NT2/D1 (cell line): Measurements from ENCODE around the gene AQP9.

Experiments used
- DNase-seq: peaks from one replicate; pipeline ENCODE4 v3.0.0-alpha.2; 2011; ENCODE audit warnings: low read depth, low spot score
- H3K27me3 ChIP-seq: 2 replicates; pipeline ENCODE4 v1.6.0; 2011; ENCODE audit warnings: mild to moderate bottlenecking; ENCODE audit not compliant: insufficient read length, insufficient read depth
- H3K36me3 ChIP-seq: 2 replicates; pipeline ENCODE4 v1.6.1; 2011; ENCODE audit warnings: mild to moderate bottlenecking, low read length, mixed read lengths; ENCODE audit not compliant: insufficient read depth, insufficient read length
- H3K4me1 ChIP-seq: 2 replicates; pipeline ENCODE4 v1.5.1; 2011; ENCODE audit not compliant: insufficient read depth, insufficient read length
- H3K4me3 ChIP-seq: 2 replicates; pipeline ENCODE4 v1.5.1; 2011; ENCODE audit warnings: low read depth; ENCODE audit not compliant: insufficient read length
- H3K9ac ChIP-seq: 2 replicates; pipeline ENCODE4 v1.6.0; 2011; ENCODE audit warnings: low read depth; ENCODE audit not compliant: insufficient read length
- H3K9me3 ChIP-seq: 2 replicates; pipeline ENCODE4 v1.5.1; 2011; ENCODE audit warnings: mild to moderate bottlenecking, low read length; ENCODE audit not compliant: insufficient read depth
- SUZ12 ChIP-seq: IDR thresholded peaks from 2 replicates; pipeline ENCODE4 v1.6.1; 2011; ENCODE audit not compliant: insufficient read length, insufficient read depth; ENCODE audit errors: extremely low read depth
- YY1 ChIP-seq: IDR thresholded peaks from 2 replicates; pipeline ENCODE4 v1.6.1; 2011; ENCODE audit not compliant: insufficient read length, insufficient read depth
- ZNF274 ChIP-seq: IDR thresholded peaks from 2 replicates; pipeline ENCODE4 v1.6.1; 2011; ENCODE audit warnings: mild to moderate bottlenecking, low read depth, low read length

AQP9 gene

GRCh38 chr15:58167095-58167691, 29.0 kb downstream of the AQP9 start:
- no peak overlapping the region for H3K9ac ChIP-seq
- no peaks in the 10 kb centered on the region for H3K27me3 ChIP-seq
- no peak overlapping the region for H3K4me3 ChIP-seq
- DNase-seq = no peak
- no peak for TF ChIP-seq ZNF274
- TF ChIP-seq SUZ12 = no peak
- no peak for TF ChIP-seq YY1
- no peaks in the 10 kb centered on the region for H3K4me1 ChIP-seq
- no peaks in the 10 kb centered on the region for H3K36me3 ChIP-seq
- H3K9me3 ChIP-seq = no peaks in the 10 kb centered on the region

GRCh38 chr15:58169934-58170333, 31.8 kb downstream of the AQP9 start:
- TF ChIP-seq SUZ12 = no peak
- no peak for TF ChIP-seq ZNF274
- TF ChIP-seq YY1 = no peak
- DNase-seq = no peak
- Histone ChIP-seq H3K27me3 (no peaks in the 10 kb centered on the region), H3K36me3 (no peaks in the 10 kb centered on the region), H3K9ac (no peak overlapping the region), H3K9me3 (no peaks in the 10 kb centered on the region), H3K4me3 (no peak overlapping the region), H3K4me1 (no peaks in the 10 kb centered on the region)

GRCh38 chr15:58171476-58172061, 33.4 kb downstream of the AQP9 start:
- Histone ChIP-seq H3K36me3 (no peaks in the 10 kb centered on the region), H3K9ac (no peak overlapping the region), H3K9me3 (no peaks in the 10 kb centered on the region), H3K4me3 (no peak overlapping the region), H3K27me3 (no peaks in the 10 kb centered on the region), H3K4me1 (no peaks in the 10 kb centered on the region)
- DNase-seq = no peak
- TF ChIP-seq ZNF274 (no peak), SUZ12 (no peak), YY1 (no peak)

GRCh38 chr15:58174709-58175108, 36.5 kb downstream of the AQP9 start:
- Histone ChIP-seq H3K9ac (no peak overlapping the region), H3K9me3 (no peaks in the 10 kb centered on the region), H3K36me3 (no peaks in the 10 kb centered on the region), H3K27me3 (no peaks in the 10 kb centered on the region), H3K4me3 (no peak overlapping the region), H3K4me1 (no peaks in the 10 kb centered on the region)
- no peak for DNase-seq
- TF ChIP-seq SUZ12 = no peak
- no peak for TF ChIP-seq YY1
- TF ChIP-seq ZNF274 = no peak

- H3K4me1 ChIP-seq = no peaks in the 10 kb centered on the region
- no peaks in the 10 kb centered on the region for H3K9me3 ChIP-seq
- no peak overlapping the region for H3K9ac ChIP-seq
- no peak for DNase-seq
- H3K4me3 ChIP-seq = no peak overlapping the region
- no peaks in the 10 kb centered on the region for H3K27me3 ChIP-seq
- no peak for TF ChIP-seq SUZ12
- no peak for TF ChIP-seq ZNF274
- no peak for TF ChIP-seq YY1
- H3K36me3 ChIP-seq = no peaks in the 10 kb centered on the region
Observed at GRCh38 chr15:58175955-58176354, 37.8 kb downstream of the AQP9 start.

GRCh38 chr15:58178668-58179067, 40.5 kb downstream of the AQP9 start:
- DNase-seq = no peak
- no peaks in the 10 kb centered on the region for H3K9me3 ChIP-seq

GRCh38 chr15:58179206-58179605, 41.0 kb downstream of the AQP9 start:
- H3K27me3 ChIP-seq = no peaks in the 10 kb centered on the region
- H3K4me3 ChIP-seq = no peak overlapping the region
- H3K4me1 ChIP-seq = no peaks in the 10 kb centered on the region
- no peaks in the 10 kb centered on the region for H3K9me3 ChIP-seq
- TF ChIP-seq YY1 = no peak
- H3K36me3 ChIP-seq = no peaks in the 10 kb centered on the region
- no peak overlapping the region for H3K9ac ChIP-seq
- DNase-seq = no peak

More at GRCh38 chr15:58178668-58179067, 40.5 kb downstream of the AQP9 start:
- no peaks in the 10 kb centered on the region for H3K4me1 ChIP-seq
- TF ChIP-seq SUZ12 (no peak), YY1 (no peak), ZNF274 (no peak)
- no peaks in the 10 kb centered on the region for H3K36me3 ChIP-seq
- no peaks in the 10 kb centered on the region for H3K27me3 ChIP-seq
- H3K4me3 ChIP-seq = no peak overlapping the region
- H3K9ac ChIP-seq = no peak overlapping the region

- no peak overlapping the region for H3K4me3 ChIP-seq
- no peaks in the 10 kb centered on the region for H3K9me3 ChIP-seq
- H3K4me1 ChIP-seq = no peaks in the 10 kb centered on the region
- no peak overlapping the region for H3K9ac ChIP-seq
- DNase-seq = no peak
- H3K27me3 ChIP-seq = no peaks in the 10 kb centered on the region
- TF ChIP-seq ZNF274 = no peak
- no peak for TF ChIP-seq YY1
- TF ChIP-seq SUZ12 = no peak
- no peaks in the 10 kb centered on the region for H3K36me3 ChIP-seq
Observed at GRCh38 chr15:58179741-58180381, 41.7 kb downstream of the AQP9 start.
